Activated CD8-positive, alpha-beta T cell treated with anti-CD3 and anti-CD28 coated beads for 36 hours (primary cell): Measurements from ENCODE around the gene UBTF. TPM values are rescaled to one million over a fixed set of nuclear protein-coding genes. Genes with fewer than 3 reads are reported as not detected.

Source experiments
- ATAC-seq: fragments of 200-7000 bp; cut with Tn5 transposase; one replicate; pipeline ENCODE4 v1.10.0; 2021; ENCODE audit warnings: mild to moderate bottlenecking, moderate library complexity
- CTCF ChIA-PET: fragments of 350-600 bp; sonication (Branson Sonifier 250); formaldehyde crosslinking; loops from one replicate; lab custom pipeline; 2021; ENCODE audit warnings: antibody characterized with exemption; lab: Charles Lee
- POLR2A ChIA-PET: fragments of 350-600 bp; sonication (Branson Sonifier 250); formaldehyde crosslinking; loops from one replicate; lab custom pipeline; 2021; ENCODE audit warnings: antibody characterized with exemption; lab: Charles Lee
- DNase-seq: peaks from one replicate; pipeline ENCODE4 v3.0.0-alpha.2; 2020
- H3K27ac Mint-ChIP-seq: one replicate; pipeline ENCODE4 v1.8.0; 2021; ENCODE audit warnings: mild to moderate bottlenecking, mixed read lengths
- H3K27me3 Mint-ChIP-seq: one replicate; pipeline ENCODE4 v1.8.0; 2021; ENCODE audit warnings: mixed read lengths
- H3K36me3 Mint-ChIP-seq: one replicate; pipeline ENCODE4 v1.8.0; 2021; ENCODE audit warnings: low read depth, mixed read lengths
- H3K4me1 Mint-ChIP-seq: one replicate; pipeline ENCODE4 v1.8.0; 2021; ENCODE audit warnings: low read depth, mixed read lengths
- H3K4me3 Mint-ChIP-seq: one replicate; pipeline ENCODE4 v1.8.0; 2021; ENCODE audit warnings: mild to moderate bottlenecking, moderate library complexity, mixed read lengths
- H3K9me3 Mint-ChIP-seq: one replicate; pipeline ENCODE4 v1.8.0; 2021; ENCODE audit warnings: mixed read lengths
- intact Hi-C: fragments of 100-400 bp; cut with micrococcal nuclease; formaldehyde crosslinking; loops from one replicate; pipeline ENCODE4 v1.10.0; 2022
- total RNA-seq, 2 experiments: library from RNA; stranded (reverse); gene quantifications; one replicate each; pipeline ENCODE4 v1.2.3, GENCODE V29; 2021
- TF ChIP-seq, protein P1 (sequence below): fragments of 200-600 bp; IDR thresholded peaks from one replicate; pipeline ENCODE4 v1.8.0; 2022; ENCODE audit warnings: antibody characterized with exemption, mild to moderate bottlenecking

Gene UBTF
- total RNA-seq, 2 experiments from 2014 or later: 129 to 135 TPM

DNA sequence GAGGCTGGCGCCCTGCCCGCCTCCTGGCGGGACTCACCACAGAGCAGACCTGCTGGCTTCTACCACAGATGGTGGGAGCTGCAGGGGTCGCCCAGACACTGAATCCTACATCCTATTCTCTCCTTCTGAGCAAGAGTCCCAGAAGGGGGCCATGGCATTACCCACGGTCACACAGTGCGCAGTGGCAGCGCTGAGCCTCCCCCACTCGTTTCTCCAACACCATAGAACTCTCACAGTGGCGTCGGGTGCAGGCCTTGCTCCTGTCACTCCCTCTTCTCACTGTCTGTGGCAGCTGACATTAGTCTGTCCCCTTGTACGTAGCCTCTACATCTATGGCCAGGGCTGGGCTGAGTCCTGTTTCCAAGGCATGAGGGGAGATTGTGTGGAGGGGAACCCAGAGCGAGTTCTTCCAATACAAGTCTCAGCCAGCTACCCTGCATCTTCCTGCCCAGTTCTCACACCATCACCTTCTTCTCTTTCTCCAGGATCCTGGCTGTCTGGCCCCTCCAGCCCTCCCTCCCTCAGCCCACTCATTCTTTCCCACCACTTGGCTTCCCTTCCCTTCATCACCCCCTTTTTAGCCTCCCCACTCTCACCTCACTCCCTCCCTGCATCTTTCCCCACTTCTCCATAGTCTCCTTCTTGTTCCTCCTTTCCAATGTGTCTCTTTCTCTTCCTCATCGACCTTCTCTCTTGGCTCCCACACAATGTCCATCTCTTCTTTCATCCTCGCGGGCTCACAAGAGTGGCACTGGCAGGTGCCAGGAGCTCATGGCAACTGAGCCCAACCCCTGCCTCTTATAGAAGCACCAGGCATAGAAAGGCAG is 5.9 kb downstream of the UBTF start:
- H3K9me3 Mint-ChIP-seq: no peaks in the 10 kb centered on the region
- peaks cover 69% of the 10 kb centered on the region for H3K4me1 Mint-ChIP-seq
- peaks cover 76% of the 10 kb centered on the region for H3K36me3 Mint-ChIP-seq
- intact Hi-C loops: no loop called here
- ChIA-PET CTCF (interaction anchor here (1.0 to 2.3 kb wide), 2 partner anchors 9 to 132 kb away, joined by 3 to 7 read pairs; partner anchors contain the start of gene GRN), POLR2A (interaction anchor here (1.1 to 3.0 kb wide), 4 partner anchors 7 to 106 kb away, joined by 3 to 11 read pairs (median 7); no protein-coding TSS in a partner anchor)
- TF ChIP-seq, protein P1, sequence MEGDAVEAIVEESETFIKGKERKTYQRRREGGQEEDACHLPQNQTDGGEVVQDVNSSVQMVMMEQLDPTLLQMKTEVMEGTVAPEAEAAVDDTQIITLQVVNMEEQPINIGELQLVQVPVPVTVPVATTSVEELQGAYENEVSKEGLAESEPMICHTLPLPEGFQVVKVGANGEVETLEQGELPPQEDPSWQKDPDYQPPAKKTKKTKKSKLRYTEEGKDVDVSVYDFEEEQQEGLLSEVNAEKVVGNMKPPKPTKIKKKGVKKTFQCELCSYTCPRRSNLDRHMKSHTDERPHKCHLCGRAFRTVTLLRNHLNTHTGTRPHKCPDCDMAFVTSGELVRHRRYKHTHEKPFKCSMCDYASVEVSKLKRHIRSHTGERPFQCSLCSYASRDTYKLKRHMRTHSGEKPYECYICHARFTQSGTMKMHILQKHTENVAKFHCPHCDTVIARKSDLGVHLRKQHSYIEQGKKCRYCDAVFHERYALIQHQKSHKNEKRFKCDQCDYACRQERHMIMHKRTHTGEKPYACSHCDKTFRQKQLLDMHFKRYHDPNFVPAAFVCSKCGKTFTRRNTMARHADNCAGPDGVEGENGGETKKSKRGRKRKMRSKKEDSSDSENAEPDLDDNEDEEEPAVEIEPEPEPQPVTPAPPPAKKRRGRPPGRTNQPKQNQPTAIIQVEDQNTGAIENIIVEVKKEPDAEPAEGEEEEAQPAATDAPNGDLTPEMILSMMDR: no peak
- DNase-seq (no peak), ATAC-seq (no peak)
- no peak overlapping the region for H3K4me3 Mint-ChIP-seq
- H3K27ac Mint-ChIP-seq: peak overlapping the region; percentile 98
- no peaks in the 10 kb centered on the region for H3K27me3 Mint-ChIP-seq

DNA sequence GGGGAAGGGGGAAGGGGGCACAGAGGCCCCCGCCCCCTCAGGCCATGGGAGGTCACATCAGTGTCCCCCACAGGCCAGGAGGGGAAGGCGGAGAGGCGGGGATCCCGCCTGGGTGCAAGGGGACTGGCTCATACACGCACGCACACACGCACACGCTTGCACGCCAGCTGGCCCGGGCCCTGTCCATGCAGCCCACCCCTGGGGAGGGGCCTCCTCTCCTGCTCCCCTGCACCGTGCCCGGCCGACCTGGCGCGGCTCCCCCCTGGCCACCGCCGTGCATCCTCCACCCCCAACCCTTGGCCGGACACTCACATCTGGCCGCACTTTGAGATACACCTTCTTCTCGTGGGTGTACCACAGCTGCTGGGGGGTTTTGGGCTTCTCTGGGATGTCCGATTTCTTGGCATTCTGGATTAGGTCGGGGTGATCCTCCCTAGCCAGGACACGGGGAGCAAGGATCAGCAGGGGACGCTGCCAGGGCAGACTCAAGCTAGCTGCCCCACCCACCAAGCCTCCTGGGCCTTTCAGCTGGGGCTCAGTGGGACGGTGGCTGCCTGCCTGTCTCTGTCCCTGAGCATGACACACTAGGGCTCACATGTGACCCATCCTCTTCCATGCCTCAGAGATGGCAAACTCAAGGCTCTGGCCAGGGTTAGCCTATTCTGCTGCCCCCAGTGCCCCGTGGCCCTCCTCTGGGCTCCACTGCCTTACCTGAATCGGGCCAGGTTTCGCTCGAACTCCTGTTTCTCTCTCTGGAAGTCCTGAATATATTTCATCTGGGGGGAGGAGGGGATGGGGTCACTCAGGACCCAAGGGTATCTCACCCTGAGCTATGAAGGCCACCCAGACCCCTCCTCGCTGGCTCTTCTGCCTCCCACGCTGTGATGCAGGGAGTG is 6.7 kb downstream of the UBTF start:
- Mint-ChIP-seq H3K9me3 (no peaks in the 10 kb centered on the region), H3K27me3 (no peaks in the 10 kb centered on the region), H3K36me3 (peaks cover 79% of the 10 kb centered on the region), H3K27ac (peak overlapping the region; percentile 98), H3K4me1 (peaks cover 74% of the 10 kb centered on the region), H3K4me3 (no peak overlapping the region)
- DNase-seq (no peak), ATAC-seq (no peak)
- TF ChIP-seq, protein P1: no peak
- ChIA-PET CTCF (interaction anchor here (1.0 to 3.8 kb wide), 2 partner anchors 8 to 11 kb away, joined by 3 to 38 read pairs; no protein-coding TSS in a partner anchor), POLR2A (interaction anchor here (1.1 to 4.5 kb wide), 8 partner anchors 8 to 119 kb away, joined by 3 to 50 read pairs (median 9); partner anchors contain the start of gene UBTF)
- intact Hi-C loops: no loop called here

DNA sequence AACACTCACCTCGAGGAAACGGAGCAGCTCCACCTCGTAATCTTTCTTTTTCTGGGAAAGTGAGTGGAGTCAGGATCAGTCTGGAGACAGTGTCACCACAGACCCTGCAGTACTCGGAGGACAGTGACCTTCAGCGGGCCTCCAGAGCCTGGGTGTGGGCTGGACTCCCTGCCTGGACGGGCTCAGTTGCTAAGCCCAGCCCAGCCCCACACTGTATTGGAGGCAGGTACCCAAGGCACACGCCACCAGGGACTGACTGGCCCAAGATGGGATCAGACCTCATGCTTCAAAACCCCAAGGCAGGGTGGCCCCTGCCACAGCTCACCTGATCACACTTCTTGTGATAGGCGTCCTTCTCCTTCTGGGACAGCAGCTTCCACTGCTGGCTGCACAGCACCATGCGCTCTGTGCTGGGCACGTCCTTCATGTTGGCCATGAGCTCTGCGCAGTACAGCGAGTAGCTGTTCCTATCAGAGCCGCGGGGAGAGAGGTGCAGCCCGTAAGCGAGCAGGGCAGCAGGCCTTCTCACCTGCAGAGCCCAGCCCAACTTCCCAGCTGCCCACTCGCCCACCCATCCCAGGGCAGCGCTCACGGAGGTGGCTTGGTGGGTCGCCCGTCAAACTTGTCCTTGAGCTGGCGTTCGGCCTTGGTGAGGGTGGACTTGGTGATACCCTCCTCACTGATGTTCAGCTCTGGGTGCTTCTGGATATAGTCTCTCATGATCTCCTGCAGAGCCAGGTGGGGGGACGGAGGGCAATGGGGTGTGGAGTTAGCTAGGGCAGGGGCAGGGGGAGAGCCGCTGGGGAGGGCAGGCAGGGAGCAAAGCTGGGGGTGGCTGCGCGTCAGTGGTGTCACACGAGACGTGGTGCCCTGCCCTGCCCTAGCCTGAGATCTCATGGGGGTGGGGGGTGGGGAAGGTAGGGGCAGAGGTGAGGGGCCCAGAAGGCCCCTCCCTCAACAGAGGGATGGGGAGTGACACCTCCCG is 7.9 kb downstream of the UBTF start:
- peak overlapping the region; percentile 61 for H3K4me3 Mint-ChIP-seq
- POLR2A ChIA-PET: interaction anchor here (0.7 to 4.5 kb wide), 15 partner anchors 7 to 146 kb away, joined by 3 to 50 read pairs (median 8); partner anchors contain the start of genes GRN, TMUB2 and UBTF
- peaks cover 73% of the 10 kb centered on the region for H3K36me3 Mint-ChIP-seq
- TF ChIP-seq, protein P1: no peak
- no peak for DNase-seq
- CTCF ChIA-PET: interaction anchor here (0.8 to 4.3 kb wide), 14 partner anchors 8 to 152 kb away, joined by 3 to 63 read pairs (median 16); partner anchors contain the start of genes FAM171A2, GRN, SLC25A39 and TMUB2
- intact Hi-C loops: no loop called here
- H3K9me3 Mint-ChIP-seq: no peaks in the 10 kb centered on the region
- H3K27me3 Mint-ChIP-seq: no peaks in the 10 kb centered on the region
- ATAC-seq: no peak
- H3K27ac Mint-ChIP-seq: peak overlapping the region; percentile 81
- H3K4me1 Mint-ChIP-seq: peaks cover 72% of the 10 kb centered on the region
